ENCODE measurements around the gene TACC3.

DNA sequence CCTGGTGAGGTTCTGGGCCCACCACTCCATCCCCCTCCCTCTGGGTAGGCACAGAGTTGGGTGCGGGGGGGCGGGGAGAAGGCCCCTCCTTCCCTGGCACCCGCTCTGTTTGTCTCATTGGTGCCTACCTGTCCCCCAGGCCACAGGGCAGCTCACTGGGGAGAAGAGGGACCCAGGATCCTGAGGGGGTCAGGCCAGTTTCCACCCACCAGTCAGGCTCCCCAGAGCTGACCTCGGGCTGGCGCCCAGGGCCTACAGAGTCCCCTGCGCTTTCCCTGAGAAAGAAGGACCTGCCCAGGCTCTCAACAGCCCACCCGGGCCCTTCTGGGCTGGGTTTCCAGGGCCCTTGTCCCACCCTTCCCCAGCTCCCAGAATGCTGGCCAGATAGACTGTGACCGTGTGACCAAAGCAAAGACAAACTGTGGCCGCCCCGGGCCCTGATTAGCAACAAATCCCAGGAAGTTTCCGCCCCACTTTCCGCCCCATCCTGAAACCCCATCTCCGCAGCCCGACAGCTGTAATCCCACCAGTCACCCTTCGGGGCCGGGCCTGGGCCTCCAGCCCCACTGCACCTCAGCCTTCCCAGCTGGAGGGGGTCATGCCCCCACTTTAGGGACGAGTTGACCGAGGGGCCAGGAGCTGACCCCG, 38.0 kb downstream of the TACC3 start:
- TF ChIP-seq, protein P1, sequence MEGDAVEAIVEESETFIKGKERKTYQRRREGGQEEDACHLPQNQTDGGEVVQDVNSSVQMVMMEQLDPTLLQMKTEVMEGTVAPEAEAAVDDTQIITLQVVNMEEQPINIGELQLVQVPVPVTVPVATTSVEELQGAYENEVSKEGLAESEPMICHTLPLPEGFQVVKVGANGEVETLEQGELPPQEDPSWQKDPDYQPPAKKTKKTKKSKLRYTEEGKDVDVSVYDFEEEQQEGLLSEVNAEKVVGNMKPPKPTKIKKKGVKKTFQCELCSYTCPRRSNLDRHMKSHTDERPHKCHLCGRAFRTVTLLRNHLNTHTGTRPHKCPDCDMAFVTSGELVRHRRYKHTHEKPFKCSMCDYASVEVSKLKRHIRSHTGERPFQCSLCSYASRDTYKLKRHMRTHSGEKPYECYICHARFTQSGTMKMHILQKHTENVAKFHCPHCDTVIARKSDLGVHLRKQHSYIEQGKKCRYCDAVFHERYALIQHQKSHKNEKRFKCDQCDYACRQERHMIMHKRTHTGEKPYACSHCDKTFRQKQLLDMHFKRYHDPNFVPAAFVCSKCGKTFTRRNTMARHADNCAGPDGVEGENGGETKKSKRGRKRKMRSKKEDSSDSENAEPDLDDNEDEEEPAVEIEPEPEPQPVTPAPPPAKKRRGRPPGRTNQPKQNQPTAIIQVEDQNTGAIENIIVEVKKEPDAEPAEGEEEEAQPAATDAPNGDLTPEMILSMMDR (IDR thresholded peaks at IDR 0.05): no peak
- TF ChIP-seq POLR2A (IDR thresholded peaks at IDR 0.05): no peak

Measured in uterus (tissue), 2 donors.